ENCODE data around the gene GGA2.

- no peak for TF ChIP-seq CTCF (IDR thresholded peaks at IDR 0.05)
- no peak for TF ChIP-seq POLR2A (IDR thresholded peaks at IDR 0.05)
Measured at GRCh38 chr16:23502466-23502865, 7.8 kb downstream of the GGA2 start.

Data from right lobe of liver (tissue), 4 donors.